RKO (cell line): Measurements from ENCODE around the gene CBX8.

Experiments used
- DNase-seq: peaks from one replicate; pipeline ENCODE4 v3.0.0-alpha.2; 2016; ENCODE audit warnings: low spot score

The CBX8 gene

GRCh38 chr17:79796763-79797491, at the start of gene CBX8:
CBX8 (minus strand) TSS chr17:79797077; CDS start chr17:79796998, 79 bp downstream.
- peak; percentile 99 for DNase-seq

GRCh38 chr17:79845601-79845949, 48.7 kb upstream of the CBX8 start:
- DNase-seq: no peak

- DNase-seq: peak; percentile 61
Measured at GRCh38 chr17:79844869-79845600, 48.2 kb upstream of the CBX8 start.

GRCh38 chr17:79843816-79844800, 47.2 kb upstream of the CBX8 start:
- DNase-seq: peak; percentile 66

GRCh38 chr17:79843474-79843815, 46.6 kb upstream of the CBX8 start:
- peak; percentile 25 for DNase-seq

- DNase-seq: no peak
Measured at GRCh38 chr17:79842656-79843473, 46.0 kb upstream of the CBX8 start.

GRCh38 chr17:79842136-79842655, 45.3 kb upstream of the CBX8 start:
- no peak for DNase-seq

GRCh38 chr17:79841369-79842135, 44.7 kb upstream of the CBX8 start:
- DNase-seq: no peak

- DNase-seq: no peak
Measured at GRCh38 chr17:79840989-79841286, 44.1 kb upstream of the CBX8 start.

GRCh38 chr17:79840269-79840988, 43.6 kb upstream of the CBX8 start:
- no peak for DNase-seq

DNA sequence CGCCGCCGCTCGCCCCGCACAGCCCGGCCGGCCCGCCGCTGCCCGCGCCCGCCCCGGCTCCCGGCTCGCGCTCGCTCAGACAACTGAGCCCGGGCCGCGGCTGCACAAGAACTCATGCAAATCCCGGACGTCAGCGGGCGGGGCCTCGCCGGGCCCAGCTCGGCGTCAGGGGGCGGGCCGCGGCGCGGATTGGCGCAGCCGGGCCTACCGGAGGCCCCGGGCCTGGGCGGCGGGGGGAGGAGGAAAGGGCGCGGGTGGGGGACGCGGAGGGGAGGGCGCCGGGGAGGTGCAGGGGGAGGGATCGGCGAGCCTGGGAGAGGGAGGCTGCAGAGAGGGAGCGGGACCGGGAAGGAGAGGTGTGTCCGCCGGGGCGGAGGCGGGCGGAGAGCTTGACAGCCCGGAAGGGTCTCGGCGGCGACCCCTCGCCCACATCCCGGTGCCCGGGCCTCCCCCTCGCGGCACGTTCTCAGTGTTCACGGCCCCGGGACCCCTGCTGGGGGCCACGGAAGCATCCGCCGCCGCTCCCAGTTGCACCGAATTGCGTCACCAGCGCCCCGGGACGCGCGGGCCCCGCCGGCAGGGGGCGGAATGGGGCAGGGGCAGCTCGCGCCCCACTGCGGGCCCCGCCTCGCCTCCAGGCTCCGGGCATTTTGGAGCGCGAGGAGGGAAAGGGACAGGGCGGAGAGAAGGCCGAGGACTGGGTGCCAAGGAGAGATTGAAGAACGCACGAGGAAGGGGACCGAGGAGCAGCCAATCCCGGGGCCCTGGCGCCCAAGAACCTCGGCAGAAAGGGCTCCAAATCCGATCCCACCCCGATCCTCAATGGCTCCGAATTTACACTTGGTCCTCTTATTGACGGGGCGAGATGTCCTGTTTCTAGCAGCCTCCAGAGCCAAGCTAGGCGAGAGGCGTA, 42.7 kb upstream of the CBX8 start, which contains the start of gene CBX4:
CBX4 (minus strand) TSS at position 85 of the 913 bp plus-strand sequence. CDS start 189 bp downstream, outside the sequence.
- peak; percentile 94 for DNase-seq

DNA sequence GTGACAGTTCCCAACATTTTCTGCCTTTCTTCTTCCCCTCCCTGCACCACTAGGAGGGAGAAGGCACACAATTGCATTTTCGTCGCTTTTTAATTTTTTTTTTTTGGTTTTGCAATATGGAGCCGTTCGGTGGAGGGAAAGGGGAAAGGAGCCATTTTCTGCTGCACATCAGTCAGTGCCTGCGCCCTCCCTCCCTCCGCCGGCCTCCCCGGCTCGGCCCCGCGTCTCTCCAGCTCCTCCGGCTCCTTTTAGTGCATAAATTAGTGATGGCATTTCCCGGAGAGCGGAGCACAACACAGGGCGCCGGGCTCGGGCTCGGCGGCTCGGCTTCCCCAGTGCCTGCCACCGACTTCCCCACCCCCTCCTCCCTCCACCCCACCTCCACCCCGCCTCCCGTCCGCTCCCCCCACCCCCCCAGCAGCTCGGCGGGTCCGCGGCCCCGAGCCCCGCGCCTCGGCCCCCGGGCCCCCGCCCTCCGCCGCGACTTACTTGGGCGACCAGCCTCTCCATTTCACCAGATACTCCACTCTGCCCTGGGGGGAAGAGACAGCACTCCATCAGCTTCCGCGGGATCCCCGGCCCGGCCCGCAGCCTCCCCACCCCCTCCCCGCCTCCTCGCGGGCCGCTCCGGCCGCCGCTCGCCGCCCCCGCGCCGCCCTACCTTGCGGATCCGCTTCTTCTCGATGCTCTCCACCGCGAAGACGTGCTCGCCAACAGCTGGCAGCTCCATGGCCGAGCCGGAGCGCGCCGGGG, 41.8 kb upstream of the CBX8 start:
- DNase-seq: peak; percentile 61

DNA sequence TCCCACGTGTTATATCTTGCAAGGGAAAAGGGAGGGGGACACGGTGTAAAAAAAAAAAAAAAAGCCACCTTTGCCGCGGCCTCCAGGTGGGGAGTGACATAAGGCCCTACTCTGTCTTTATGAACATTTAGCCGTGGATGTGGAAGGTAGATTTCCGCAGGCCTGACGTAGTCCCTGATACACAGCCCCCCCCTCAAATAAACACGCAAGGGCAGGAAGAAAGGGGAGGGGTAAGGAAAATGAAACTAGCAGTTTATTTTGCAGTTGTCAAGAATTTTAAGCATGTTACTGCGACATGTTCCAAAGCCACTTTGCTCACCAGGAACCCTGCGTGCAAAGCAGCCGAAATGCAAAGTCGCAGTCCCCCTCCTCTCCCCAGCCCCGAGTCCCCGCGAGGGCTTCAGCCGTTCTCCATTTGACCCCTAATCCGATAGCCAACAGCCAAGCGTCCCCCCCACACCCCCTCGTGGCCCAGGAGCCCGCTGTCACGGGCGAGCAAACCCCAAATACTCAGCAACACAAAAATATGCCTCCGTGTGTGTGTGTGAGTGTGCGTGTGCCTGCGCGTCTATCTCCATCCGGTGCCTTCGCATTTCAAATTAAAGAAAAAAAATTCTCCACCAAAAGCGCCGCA, 41.1 kb upstream of the CBX8 start:
- DNase-seq: no peak

- peak; percentile 63 for DNase-seq
Measured at GRCh38 chr17:79836972-79837887, 40.4 kb upstream of the CBX8 start.

DNA sequence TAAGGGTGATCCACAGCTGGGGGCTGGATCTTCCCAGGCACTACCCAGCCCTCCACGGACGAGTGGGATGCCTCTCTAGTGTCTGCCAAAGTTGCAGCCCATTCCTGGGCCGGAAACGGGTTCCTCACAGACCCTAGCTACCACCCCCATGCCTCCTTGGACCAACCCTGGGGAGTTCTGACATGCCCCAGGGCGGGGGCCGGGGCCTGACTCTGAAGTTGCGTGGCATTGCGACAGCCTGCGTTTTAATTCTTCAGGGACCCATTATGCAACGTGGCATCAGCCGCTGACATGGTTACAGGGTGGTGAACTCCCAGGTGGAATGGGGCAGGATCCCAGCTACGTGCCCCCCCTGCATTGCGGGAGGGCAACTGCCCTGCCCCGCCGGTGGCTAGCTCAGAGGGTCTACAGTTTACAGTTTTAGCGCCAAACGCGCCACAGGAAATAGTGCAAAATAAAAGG, 39.7 kb upstream of the CBX8 start:
- no peak for DNase-seq

GRCh38 chr17:79835953-79836509, 39.2 kb upstream of the CBX8 start:
- no peak for DNase-seq
